GM13977 (cell line): ENCODE results near the gene AUH.

Experiments
- DNase-seq: peaks from one replicate; pipeline ENCODE4 v3.0.0; 2012; ENCODE audit warnings: low spot score
- CTCF ChIP-seq: IDR thresholded peaks from 2 replicates; pipeline ENCODE4 v1.5.1; 2012; ENCODE audit warnings: mild to moderate bottlenecking, control low read depth; ENCODE audit not compliant: insufficient read depth; ENCODE audit errors: extremely low read depth, missing control alignments
- in situ Hi-C: fragments of 300-500 bp; cut with MboI; formaldehyde crosslinking; loops from one replicate; pipeline ENCODE4 v1.12.0; 2022; ENCODE audit warnings: low sequenced_read_pairs, low pct_unique_long_range_greater_than_20kb, mixed read lengths, inconsistent platforms; ENCODE audit not compliant: unreplicated experiment

The AUH gene

GRCh38 chr9:91245431-91246313 is 116.0 kb downstream of the AUH start:
- TF ChIP-seq CTCF = no peak
- peak; percentile 30 for DNase-seq
- in situ Hi-C loops = no loop called here

- TF ChIP-seq CTCF = no peak
- in situ Hi-C loops = no loop called here
- DNase-seq = no peak
Measured at GRCh38 chr9:91243029-91243428, 118.7 kb downstream of the AUH start.

GRCh38 chr9:91241909-91242308 is 119.8 kb downstream of the AUH start:
- no peak for DNase-seq
- in situ Hi-C loops = no loop called here
- TF ChIP-seq CTCF = no peak

GRCh38 chr9:91240596-91241165 is 121.0 kb downstream of the AUH start:
- in situ Hi-C loops = no loop called here
- TF ChIP-seq CTCF = no peak
- DNase-seq = no peak

- no peak for TF ChIP-seq CTCF
Measured at GRCh38 chr9:91239367-91240111, 122.2 kb downstream of the AUH start.

GRCh38 chr9:91234523-91234922 is 127.2 kb downstream of the AUH start:
- in situ Hi-C loops = no loop called here
- no peak for TF ChIP-seq CTCF
- DNase-seq = no peak

More at GRCh38 chr9:91239367-91240111, 122.2 kb downstream of the AUH start:
- in situ Hi-C loops = no loop called here
- no peak for DNase-seq
